Cardiac fibroblast (primary cell): ENCODE measurements around the gene TENM4.

Experiments
- DNase-seq, 2 donors: peaks; one replicate each; pipeline versions ENCODE4 v3.0.0 to v3.0.0-alpha.2; 2010; ENCODE audit warnings: low read depth in 2 of 2
- H3K4me3 ChIP-seq, 2 donors: replicated peaks in 1 of 2; 1 replicate in 1 of 2; 2 replicates in 1 of 2; pipeline ENCODE4 v1.5.1; 2011; ENCODE audit warnings: low read depth in 2 of 2, low read length in 2 of 2, mild to moderate bottlenecking in 2 of 2, moderate library complexity in 1 of 2
- TF ChIP-seq, protein P1 (sequence below): IDR thresholded peaks from one replicate; pipeline ENCODE4 v1.5.1; 2011; ENCODE audit warnings: low read depth, mild to moderate bottlenecking, low read length, inconsistent platforms

Gene TENM4

DNA sequence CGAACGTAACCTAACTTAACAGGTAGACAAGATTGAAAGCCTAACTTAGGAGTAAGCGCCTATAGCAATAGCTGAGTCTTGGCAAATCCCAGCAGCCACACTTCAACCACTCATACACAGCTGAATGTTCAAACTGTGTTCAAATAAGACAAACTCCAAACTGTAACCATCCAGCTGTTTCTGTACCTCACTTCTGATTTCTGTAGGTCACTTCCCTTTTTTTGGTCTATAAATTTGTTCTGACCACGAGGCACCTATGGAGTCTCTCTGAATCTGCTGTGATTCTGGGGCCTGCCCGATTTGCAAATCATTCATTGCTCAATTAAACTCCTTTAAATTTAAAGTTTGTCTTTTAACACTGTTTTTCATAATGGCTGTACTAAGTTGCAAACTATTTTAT is 8.2 kb upstream of the TENM4 start:
- DNase-seq, result no peak
- H3K4me3 ChIP-seq, result no peak overlapping the region
- TF ChIP-seq, protein P1, sequence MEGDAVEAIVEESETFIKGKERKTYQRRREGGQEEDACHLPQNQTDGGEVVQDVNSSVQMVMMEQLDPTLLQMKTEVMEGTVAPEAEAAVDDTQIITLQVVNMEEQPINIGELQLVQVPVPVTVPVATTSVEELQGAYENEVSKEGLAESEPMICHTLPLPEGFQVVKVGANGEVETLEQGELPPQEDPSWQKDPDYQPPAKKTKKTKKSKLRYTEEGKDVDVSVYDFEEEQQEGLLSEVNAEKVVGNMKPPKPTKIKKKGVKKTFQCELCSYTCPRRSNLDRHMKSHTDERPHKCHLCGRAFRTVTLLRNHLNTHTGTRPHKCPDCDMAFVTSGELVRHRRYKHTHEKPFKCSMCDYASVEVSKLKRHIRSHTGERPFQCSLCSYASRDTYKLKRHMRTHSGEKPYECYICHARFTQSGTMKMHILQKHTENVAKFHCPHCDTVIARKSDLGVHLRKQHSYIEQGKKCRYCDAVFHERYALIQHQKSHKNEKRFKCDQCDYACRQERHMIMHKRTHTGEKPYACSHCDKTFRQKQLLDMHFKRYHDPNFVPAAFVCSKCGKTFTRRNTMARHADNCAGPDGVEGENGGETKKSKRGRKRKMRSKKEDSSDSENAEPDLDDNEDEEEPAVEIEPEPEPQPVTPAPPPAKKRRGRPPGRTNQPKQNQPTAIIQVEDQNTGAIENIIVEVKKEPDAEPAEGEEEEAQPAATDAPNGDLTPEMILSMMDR, result no peak

DNA sequence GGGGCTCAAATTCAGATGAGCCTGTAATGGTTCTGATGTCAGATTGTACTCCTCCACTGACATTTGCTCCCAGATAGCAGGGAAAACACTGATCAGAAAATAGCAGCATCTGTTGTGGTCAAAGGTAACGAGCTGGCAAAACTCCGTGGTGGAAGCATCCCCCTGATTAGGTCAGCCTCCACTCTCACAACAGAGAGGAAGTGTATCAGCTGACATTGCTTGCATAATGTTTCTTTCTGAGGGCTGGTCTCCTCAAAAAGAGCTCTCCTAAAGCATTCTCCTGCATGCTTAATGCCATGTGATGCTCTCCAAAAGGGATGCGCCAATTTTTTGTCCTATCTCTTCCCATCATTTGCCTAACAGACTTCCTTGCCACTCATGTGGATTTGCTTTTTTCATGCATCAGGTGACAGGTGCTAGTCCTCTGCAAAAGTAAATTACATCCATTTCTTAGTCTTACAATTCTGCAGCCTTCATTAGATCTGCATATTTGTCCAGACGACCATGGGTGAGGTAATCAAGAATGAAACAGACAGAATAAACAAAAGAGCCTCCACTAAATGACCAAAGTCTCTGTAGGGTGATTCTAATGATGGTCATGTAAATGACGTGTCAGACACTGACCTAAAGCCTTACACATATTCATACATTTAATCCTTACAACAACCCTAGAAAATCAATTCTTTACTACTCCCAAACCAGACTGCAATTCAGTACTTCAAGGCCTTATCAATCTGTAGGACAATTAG is 6.4 kb upstream of the TENM4 start:
- TF ChIP-seq, protein P1, result no peak
- DNase-seq, result no peak
- no peak overlapping the region for H3K4me3 ChIP-seq

DNA sequence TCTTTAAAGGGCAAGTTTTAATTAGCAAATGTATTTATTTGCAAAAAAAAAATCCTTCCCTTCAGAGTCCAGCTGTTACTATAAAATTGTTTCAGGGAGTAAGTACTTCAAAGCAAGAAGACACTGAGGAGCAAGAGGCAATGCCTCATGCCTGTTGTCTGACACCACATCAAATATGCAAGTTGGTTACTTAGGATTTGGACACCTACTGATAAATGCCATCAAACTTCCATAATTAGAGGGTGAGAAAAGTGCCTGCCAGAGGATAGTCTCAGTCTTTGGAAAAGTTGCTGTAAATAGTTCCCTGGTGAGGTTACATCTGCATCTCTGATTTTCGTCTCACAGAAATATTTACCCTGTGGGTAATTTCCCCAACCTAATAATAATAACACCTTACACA is 4.1 kb upstream of the TENM4 start:
- DNase-seq, result no peak
- no peak overlapping the region for H3K4me3 ChIP-seq
- TF ChIP-seq, protein P1, result no peak

DNA sequence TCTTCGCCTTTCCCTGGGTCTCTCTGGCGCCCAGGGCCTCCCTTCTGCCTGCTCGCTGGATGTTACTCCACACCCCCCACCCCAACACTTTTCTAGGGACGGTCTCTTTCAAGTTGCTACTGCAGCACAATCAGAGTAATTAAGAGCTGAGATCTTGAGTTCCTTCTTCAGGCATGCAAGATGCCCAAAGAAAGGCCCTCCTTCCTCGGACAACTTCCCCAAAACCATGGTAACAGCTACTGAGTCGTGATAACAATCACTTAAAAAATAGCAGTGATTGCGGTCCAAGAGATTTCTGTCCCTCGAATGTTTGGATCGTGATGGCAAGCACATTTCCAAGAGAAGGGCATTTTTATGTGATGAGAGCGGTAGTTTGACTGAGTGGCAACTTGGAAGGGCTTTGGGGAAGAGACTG is 638 bp upstream of the TENM4 start:
- no peak overlapping the region for H3K4me3 ChIP-seq
- peak in 1 of 2 donors; percentile 7 for DNase-seq
- TF ChIP-seq, protein P1, result no peak

DNA sequence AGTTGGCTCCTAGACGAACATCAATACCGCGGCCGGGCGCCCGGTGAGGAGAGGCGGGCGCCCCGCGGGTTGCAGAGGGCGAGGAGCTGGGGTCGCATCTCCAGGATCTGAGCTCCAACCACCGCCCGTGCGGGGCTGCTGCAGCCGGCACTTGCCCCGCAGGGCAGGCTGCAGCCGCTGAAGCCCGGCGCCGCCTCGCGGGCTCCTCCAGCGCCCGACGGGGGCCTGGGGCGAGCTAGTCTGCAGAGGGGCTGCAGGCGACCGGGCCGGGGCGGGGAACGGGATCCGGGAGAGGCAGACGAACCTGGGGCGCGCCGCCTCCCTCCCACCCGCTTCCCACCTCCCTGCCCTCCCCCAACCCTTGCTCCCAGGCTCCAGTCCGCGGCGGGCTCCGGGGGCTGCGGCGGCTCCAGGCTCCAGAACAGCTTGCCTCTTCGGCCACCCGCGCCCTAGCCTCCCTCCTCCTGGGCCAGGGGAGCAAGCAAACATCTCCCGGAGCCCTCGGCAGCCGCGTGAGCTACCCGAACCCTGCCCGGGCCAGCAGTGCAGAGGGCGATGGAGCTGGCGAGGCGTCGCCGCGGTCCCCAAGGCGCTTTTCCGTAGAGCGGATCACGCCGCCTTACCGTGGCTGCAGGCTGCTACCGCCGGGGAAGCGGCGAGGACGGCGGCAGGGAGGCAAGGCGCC is 802 bp downstream of the TENM4 start:
- no peak for DNase-seq
- TF ChIP-seq, protein P1, result no peak
- H3K4me3 ChIP-seq, result peak overlapping the region; percentile 27 to 65

DNA sequence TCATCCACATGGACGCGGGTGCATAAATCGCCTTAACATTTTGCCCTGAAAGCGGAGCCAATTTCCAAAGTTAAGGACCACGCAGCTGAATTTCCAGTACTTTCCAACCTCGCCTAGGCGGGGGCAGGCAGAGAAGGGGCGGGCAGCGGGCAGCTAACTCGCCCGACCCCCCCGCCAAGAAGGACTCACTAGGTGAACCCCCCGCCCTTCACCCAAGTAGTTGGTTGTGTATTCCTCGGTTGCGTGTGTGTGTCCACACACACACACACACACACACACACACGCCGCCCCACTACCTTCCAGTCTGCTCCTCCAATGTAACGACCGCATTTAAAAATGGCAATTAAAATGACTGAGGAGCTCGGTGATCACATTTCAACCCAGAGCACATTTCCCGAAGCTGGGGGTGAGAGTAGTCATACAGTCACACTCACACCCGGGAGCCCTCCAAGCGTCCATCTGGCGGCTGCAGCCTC is 1.4 kb downstream of the TENM4 start:
- TF ChIP-seq, protein P1, result no peak
- DNase-seq, result peak in 1 of 2 donors; percentile 34
- peak overlapping the region in 1 of 2 donors; percentile 65 for H3K4me3 ChIP-seq
